Renal cortical epithelial cell (primary cell): Measurements from ENCODE around the gene AMOTL1. TPM values are rescaled to one million over a fixed set of nuclear protein-coding genes. Genes with fewer than 3 reads are reported as not detected.
"Not testable (repeated sequence)": the region's sequence is repeated elsewhere in the genome, so short reads cannot be mapped to it uniquely, and the experiment has no call there.

ENCODE experiments used
- DNase-seq: peaks from one replicate; pipeline ENCODE4 v3.0.0-alpha.2; 2011; ENCODE audit warnings: low read depth
- total RNA-seq: library from RNA; depleted of rRNA; stranded (reverse); fragments of >200 nt; gene quantifications from 2 replicates; pipeline ENCODE4 v1.2.3, GENCODE V29; 2014

Gene AMOTL1
- total RNA-seq, 1 donor from 2014 or later = 51.2 TPM

GRCh38 chr11:94853288-94853687, 85.1 kb downstream of the AMOTL1 start:
- not testable (repeated sequence) for DNase-seq

GRCh38 chr11:94853836-94854235, 85.7 kb downstream of the AMOTL1 start:
- no peak for DNase-seq

- no peak for DNase-seq
Observed at GRCh38 chr11:94854770-94855633, 86.8 kb downstream of the AMOTL1 start.

- no peak for DNase-seq
Observed at GRCh38 chr11:94855666-94856065, 87.5 kb downstream of the AMOTL1 start.

GRCh38 chr11:94856443-94856842, 88.3 kb downstream of the AMOTL1 start:
- no peak for DNase-seq

- no peak for DNase-seq
Observed at GRCh38 chr11:94857337-94857736, 89.2 kb downstream of the AMOTL1 start.

GRCh38 chr11:94858012-94858705, 90.0 kb downstream of the AMOTL1 start:
- no peak for DNase-seq

- DNase-seq = no peak
Observed at GRCh38 chr11:94860333-94860732, 92.2 kb downstream of the AMOTL1 start.

GRCh38 chr11:94861306-94861845, 93.2 kb downstream of the AMOTL1 start:
- no peak for DNase-seq

GRCh38 chr11:94862926-94863880, 95.0 kb downstream of the AMOTL1 start:
- no peak for DNase-seq

- DNase-seq = no peak
Observed at GRCh38 chr11:94864506-94865045, 96.4 kb downstream of the AMOTL1 start.

GRCh38 chr11:94866231-94866822, 98.2 kb downstream of the AMOTL1 start:
- DNase-seq = no peak

- DNase-seq = no peak
Observed at GRCh38 chr11:94866936-94867795, 99.0 kb downstream of the AMOTL1 start.

GRCh38 chr11:94868468-94868867, 100.3 kb downstream of the AMOTL1 start:
- no peak for DNase-seq

GRCh38 chr11:94869186-94869585, 101.0 kb downstream of the AMOTL1 start:
- DNase-seq = no peak

- DNase-seq = no peak
Observed at GRCh38 chr11:94870422-94870821, 102.3 kb downstream of the AMOTL1 start.

- no peak for DNase-seq
Observed at GRCh38 chr11:94871491-94872185, 103.5 kb downstream of the AMOTL1 start.

GRCh38 chr11:94873916-94874540, 105.9 kb downstream of the AMOTL1 start:
- no peak for DNase-seq

- no peak for DNase-seq
Observed at GRCh38 chr11:94876222-94876621, 108.1 kb downstream of the AMOTL1 start.
